Loucy (cell line): Measurements from ENCODE around the gene CNDP2.
"Not testable (repeated sequence)": the region's sequence is repeated elsewhere in the genome, so short reads cannot be mapped to it uniquely, and the experiment has no call there.

Experiments
- H2AFZ ChIP-seq: fragments of 200-600 bp; sonication (generic); 2 replicates; pipeline ENCODE4 v1.6.0; 2016; ENCODE audit warnings: antibody characterized with exemption, mild to moderate bottlenecking, low read length, moderate library complexity
- H3F3A ChIP-seq: fragments of 200-600 bp; 2 replicates; pipeline ENCODE4 v1.6.0; 2016; ENCODE audit warnings: antibody characterized with exemption, low read depth, mild to moderate bottlenecking
- H3K27me3 ChIP-seq: fragments of 200-600 bp; sonication (generic); 2 replicates; pipeline ENCODE4 v1.6.1; 2014; ENCODE audit warnings: low read length, mild to moderate bottlenecking; ENCODE audit not compliant: insufficient read depth, poor library complexity, severe bottlenecking
- H3K36me3 ChIP-seq: fragments of 200-600 bp; sonication (generic); 2 replicates; pipeline ENCODE4 v1.6.1; 2016; ENCODE audit warnings: low read length; ENCODE audit not compliant: insufficient read depth
- H3K4me1 ChIP-seq: fragments of 200-600 bp; sonication (generic); 2 replicates; pipeline ENCODE4 v1.5.1; 2014; ENCODE audit warnings: low read length, mild to moderate bottlenecking; ENCODE audit not compliant: insufficient read depth, poor library complexity, severe bottlenecking
- H3K4me2 ChIP-seq: fragments of 200-600 bp; sonication (generic); 2 replicates; pipeline ENCODE4 v1.6.0; 2014; ENCODE audit warnings: antibody characterized with exemption, low read length, low read depth, mild to moderate bottlenecking; ENCODE audit not compliant: poor library complexity, severe bottlenecking
- H3K4me3 ChIP-seq: fragments of 200-600 bp; sonication (generic); 2 replicates; pipeline ENCODE4 v1.5.1; 2014; ENCODE audit warnings: low read length, mild to moderate bottlenecking, mixed read lengths; ENCODE audit not compliant: poor library complexity, severe bottlenecking
- H3K79me2 ChIP-seq: fragments of 200-600 bp; sonication (generic); 2 replicates; pipeline ENCODE4 v1.6.1; 2014; ENCODE audit warnings: low read length; ENCODE audit not compliant: insufficient read depth
- H3K9ac ChIP-seq: fragments of 200-600 bp; sonication (generic); 2 replicates; pipeline ENCODE4 v1.6.0; 2014; ENCODE audit warnings: mild to moderate bottlenecking, low read depth, low read length, moderate library complexity; ENCODE audit not compliant: poor library complexity, severe bottlenecking
- H3K9me2 ChIP-seq: fragments of 200-600 bp; sonication (generic); replicated peaks from 2 replicates; pipeline ENCODE4 v1.6.1; 2016; ENCODE audit warnings: low read depth, low read length, mixed read lengths
- H3K9me3 ChIP-seq: fragments of 200-600 bp; sonication (generic); 2 replicates; pipeline ENCODE4 v1.6.1; 2014; ENCODE audit warnings: mild to moderate bottlenecking, antibody characterized with exemption, low read length, low read depth; ENCODE audit not compliant: insufficient read depth
- H4K20me1 ChIP-seq: fragments of 200-600 bp; sonication (generic); 2 replicates; pipeline ENCODE4 v1.6.0; 2014; ENCODE audit warnings: antibody characterized with exemption, low read length, mild to moderate bottlenecking; ENCODE audit not compliant: insufficient read depth, poor library complexity, severe bottlenecking
- EZH2phosphoT487 ChIP-seq: fragments of 200-600 bp; IDR thresholded peaks from 2 replicates; pipeline ENCODE4 v1.6.1; 2018; ENCODE audit warnings: antibody characterized with exemption, mild to moderate bottlenecking, moderate library complexity, borderline replicate concordance
- TF ChIP-seq, protein P1 (sequence below): fragments of 200-600 bp; sonication (generic); conservative IDR thresholded peaks from 2 replicates; pipeline ENCODE4 v1.5.1; 2014; ENCODE audit warnings: mild to moderate bottlenecking, antibody characterized with exemption, low read length

The CNDP2 gene

GRCh38 chr18:74562775-74563174, 66.6 kb downstream of the CNDP2 start:
- Histone ChIP-seq H3K9me2 (no peaks in the 10 kb centered on the region), H3K9me3 (no peaks in the 10 kb centered on the region), H3K4me3 (no peak overlapping the region), H2AFZ (no peak overlapping the region), H3K79me2 (no peaks in the 10 kb centered on the region), H3K9ac (no peak overlapping the region), H3K4me2 (no peak overlapping the region), H3K36me3 (no peaks in the 10 kb centered on the region), H3K4me1 (no peaks in the 10 kb centered on the region), H3K27me3 (peaks cover 21% of the 10 kb centered on the region), H4K20me1 (no peaks in the 10 kb centered on the region), H3F3A (no peaks in the 10 kb centered on the region)
- TF ChIP-seq, protein P1, sequence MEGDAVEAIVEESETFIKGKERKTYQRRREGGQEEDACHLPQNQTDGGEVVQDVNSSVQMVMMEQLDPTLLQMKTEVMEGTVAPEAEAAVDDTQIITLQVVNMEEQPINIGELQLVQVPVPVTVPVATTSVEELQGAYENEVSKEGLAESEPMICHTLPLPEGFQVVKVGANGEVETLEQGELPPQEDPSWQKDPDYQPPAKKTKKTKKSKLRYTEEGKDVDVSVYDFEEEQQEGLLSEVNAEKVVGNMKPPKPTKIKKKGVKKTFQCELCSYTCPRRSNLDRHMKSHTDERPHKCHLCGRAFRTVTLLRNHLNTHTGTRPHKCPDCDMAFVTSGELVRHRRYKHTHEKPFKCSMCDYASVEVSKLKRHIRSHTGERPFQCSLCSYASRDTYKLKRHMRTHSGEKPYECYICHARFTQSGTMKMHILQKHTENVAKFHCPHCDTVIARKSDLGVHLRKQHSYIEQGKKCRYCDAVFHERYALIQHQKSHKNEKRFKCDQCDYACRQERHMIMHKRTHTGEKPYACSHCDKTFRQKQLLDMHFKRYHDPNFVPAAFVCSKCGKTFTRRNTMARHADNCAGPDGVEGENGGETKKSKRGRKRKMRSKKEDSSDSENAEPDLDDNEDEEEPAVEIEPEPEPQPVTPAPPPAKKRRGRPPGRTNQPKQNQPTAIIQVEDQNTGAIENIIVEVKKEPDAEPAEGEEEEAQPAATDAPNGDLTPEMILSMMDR, result no peak
- TF ChIP-seq EZH2phosphoT487, result no peak

- no peaks in the 10 kb centered on the region for H3K9me2 ChIP-seq
- H3K9me3 ChIP-seq, result no peaks in the 10 kb centered on the region
- no peaks in the 10 kb centered on the region for H3K36me3 ChIP-seq
- no peak overlapping the region for H3K9ac ChIP-seq
- no peak overlapping the region for H3K4me3 ChIP-seq
- no peak overlapping the region for H2AFZ ChIP-seq
- H3K79me2 ChIP-seq, result no peaks in the 10 kb centered on the region
- no peaks in the 10 kb centered on the region for H3K4me1 ChIP-seq
- no peaks in the 10 kb centered on the region for H4K20me1 ChIP-seq
- TF ChIP-seq EZH2phosphoT487, result no peak
- TF ChIP-seq, protein P1, result no peak
- H3K27me3 ChIP-seq, result peaks cover 27% of the 10 kb centered on the region
- no peak overlapping the region for H3K4me2 ChIP-seq
- no peaks in the 10 kb centered on the region for H3F3A ChIP-seq
These were observed 67.8 kb downstream of the CNDP2 start for GRCh38 chr18:74563999-74564398.

DNA sequence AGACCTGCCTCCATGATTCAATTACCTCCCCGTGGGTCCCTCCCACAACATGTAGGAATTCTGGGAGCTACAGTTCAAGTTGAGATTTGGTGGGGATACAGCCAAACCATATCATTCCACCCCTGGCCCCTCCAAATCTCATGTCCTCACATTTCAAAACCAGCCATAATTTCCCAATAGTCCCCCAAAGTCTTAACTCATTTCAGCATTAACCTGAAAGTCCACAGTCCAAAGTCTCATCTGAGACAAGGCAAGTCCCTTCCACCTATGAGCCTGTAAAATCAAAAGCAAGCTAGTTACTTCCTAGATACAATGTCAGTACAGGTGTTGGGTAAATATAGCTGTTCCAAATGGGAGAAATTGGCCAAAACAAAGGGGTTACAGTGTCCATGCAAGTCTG, 69.0 kb downstream of the CNDP2 start:
- H3F3A ChIP-seq, H3K4me2 ChIP-seq, H3K9ac ChIP-seq, H3K4me3 ChIP-seq, H3K79me2 ChIP-seq, H3K9me3 ChIP-seq, H3K4me1 ChIP-seq, H2AFZ ChIP-seq, H3K9me2 ChIP-seq, H4K20me1 ChIP-seq, H3K36me3 ChIP-seq: not testable (repeated sequence)
- peaks cover 27% of the 10 kb centered on the region for H3K27me3 ChIP-seq

DNA sequence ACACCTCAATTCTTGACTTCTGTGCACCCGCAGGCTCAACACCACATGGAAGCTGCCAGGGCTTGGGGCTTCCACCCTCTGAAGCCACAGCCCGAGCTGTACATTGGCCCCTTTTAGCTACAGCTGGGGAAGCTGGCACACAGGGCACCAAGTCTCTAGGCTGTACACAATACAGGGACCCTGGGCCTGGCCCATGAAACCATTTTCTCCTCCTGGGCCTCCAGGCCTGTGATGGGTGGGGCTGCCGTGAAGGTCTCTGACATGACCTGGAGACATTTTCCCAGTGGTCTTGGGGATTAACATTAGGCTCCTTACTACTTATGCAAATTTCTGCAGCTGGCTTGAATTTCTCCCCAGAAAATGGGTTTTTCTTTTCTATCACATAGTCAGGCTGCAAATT, 69.8 kb downstream of the CNDP2 start:
- not testable (repeated sequence) for H3K4me2 ChIP-seq, H3K9me3 ChIP-seq, H3K36me3 ChIP-seq, H3K79me2 ChIP-seq, H3K9me2 ChIP-seq, H3K4me1 ChIP-seq, H3K4me3 ChIP-seq, H4K20me1 ChIP-seq, H2AFZ ChIP-seq, H3K9ac ChIP-seq, H3F3A ChIP-seq
- H3K27me3 ChIP-seq, result peaks cover 27% of the 10 kb centered on the region
